DOHH2 (cell line): ENCODE results near the gene ZFPL1.

Experiments used
- CTCF ChIP-seq: fragments of 200-600 bp; sonication (generic); IDR thresholded peaks from one replicate; pipeline ENCODE4 v1.5.1; 2014; ENCODE audit warnings: antibody characterized with exemption, mild to moderate bottlenecking, low read depth, low read length; ENCODE audit not compliant: poor library complexity, severe bottlenecking
- EZH2phosphoT487 ChIP-seq: fragments of 200-600 bp; sonication (generic); IDR thresholded peaks from 2 replicates; pipeline ENCODE4 v1.6.1; 2017; ENCODE audit warnings: borderline replicate concordance, mild to moderate bottlenecking, antibody characterized with exemption, low read length, moderate library complexity, mixed read lengths

GRCh38 chr11:65135633-65136145 is 51.7 kb downstream of the ZFPL1 start:
- no peak for TF ChIP-seq CTCF
- TF ChIP-seq EZH2phosphoT487, result no peak
